MM.1S (cell line): ENCODE results near the gene RBM42.

Experiments used
- CTCF ChIP-seq: fragments of 300-600 bp; sonication (generic); IDR thresholded peaks from 2 replicates; pipeline ENCODE4 v1.5.1; 2016; ENCODE audit warnings: antibody characterized with exemption, low read length, mixed read lengths
- EZH2 ChIP-seq: fragments of 300-600 bp; sonication (generic); optimal IDR thresholded peaks from 2 replicates; pipeline ENCODE3; 2017; ENCODE audit warnings: low read depth, mild to moderate bottlenecking, antibody characterized with exemption, low read length, mixed read lengths

- TF ChIP-seq EZH2: no peak
- TF ChIP-seq CTCF: no peak
Observed at GRCh38 chr19:35587321-35587720, 41.5 kb upstream of the RBM42 start.
